Measurements from ENCODE around the gene LTBP3.

GRCh38 chr11:65540290-65541092 is 17.7 kb downstream of the LTBP3 start:
- TF ChIP-seq, protein P1, sequence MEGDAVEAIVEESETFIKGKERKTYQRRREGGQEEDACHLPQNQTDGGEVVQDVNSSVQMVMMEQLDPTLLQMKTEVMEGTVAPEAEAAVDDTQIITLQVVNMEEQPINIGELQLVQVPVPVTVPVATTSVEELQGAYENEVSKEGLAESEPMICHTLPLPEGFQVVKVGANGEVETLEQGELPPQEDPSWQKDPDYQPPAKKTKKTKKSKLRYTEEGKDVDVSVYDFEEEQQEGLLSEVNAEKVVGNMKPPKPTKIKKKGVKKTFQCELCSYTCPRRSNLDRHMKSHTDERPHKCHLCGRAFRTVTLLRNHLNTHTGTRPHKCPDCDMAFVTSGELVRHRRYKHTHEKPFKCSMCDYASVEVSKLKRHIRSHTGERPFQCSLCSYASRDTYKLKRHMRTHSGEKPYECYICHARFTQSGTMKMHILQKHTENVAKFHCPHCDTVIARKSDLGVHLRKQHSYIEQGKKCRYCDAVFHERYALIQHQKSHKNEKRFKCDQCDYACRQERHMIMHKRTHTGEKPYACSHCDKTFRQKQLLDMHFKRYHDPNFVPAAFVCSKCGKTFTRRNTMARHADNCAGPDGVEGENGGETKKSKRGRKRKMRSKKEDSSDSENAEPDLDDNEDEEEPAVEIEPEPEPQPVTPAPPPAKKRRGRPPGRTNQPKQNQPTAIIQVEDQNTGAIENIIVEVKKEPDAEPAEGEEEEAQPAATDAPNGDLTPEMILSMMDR (IDR thresholded peaks at IDR 0.05 in 8 of 11, conservative IDR thresholded peaks at IDR 0.05 in 3 of 11) = peak; percentile 82 to 96 (median 90)
- TF ChIP-seq POLR2AphosphoS5 (IDR thresholded peaks at IDR 0.05) = peak; percentile 78 to 87 (median 82)

Data from spleen (tissue), 7 donors.